ENCODE measurements around the gene NCKAP5.
A peak's percentile ranks its signal among the peaks of the same experiment; 100 is the strongest.

The NCKAP5 gene

GRCh38 chr2:133266926-133267590, 301.2 kb downstream of the NCKAP5 start:
- Histone ChIP-seq H4K12ac (ENCODE audit: low read depth, low read length) (no peak overlapping the region), H3K79me2 (ENCODE audit: control insufficient read depth, insufficient read depth, low read length, poor library complexity) (no peaks in the 10 kb centered on the region), H3K27me3 (ENCODE audit: insufficient read depth, low read length) (no peaks in the 10 kb centered on the region), H3K9ac (ENCODE audit: low read length) (no peak overlapping the region), H2BK120ac (ENCODE audit: insufficient read depth, low read length, poor library complexity) (no peak overlapping the region), H3K18ac (ENCODE audit: low read length) (no peak overlapping the region), H2BK5ac (ENCODE audit: low read depth, low read length, poor library complexity) (no peak overlapping the region), H2AK5ac (ENCODE audit: low read length) (no peak overlapping the region), H2AFZ (ENCODE audit: insufficient read depth, low read length, poor library complexity) (no peak overlapping the region), H3K27ac (ENCODE audit: low read depth, low read length) (no peak overlapping the region), H3K23ac (ENCODE audit: low read length) (no peak overlapping the region), H3K36me3 (ENCODE audit: control insufficient read depth in 1 of 2, insufficient read depth in 2 of 2, low read length in 2 of 2) (no peaks in the 10 kb centered on the region), H3K4me2 (ENCODE audit: low read length) (peak overlapping the region; percentile 80), H3K14ac (ENCODE audit: low read length) (no peak overlapping the region), H3K4me3 (ENCODE audit: low read depth, low read length) (no peak overlapping the region), H3K4ac (ENCODE audit: low read depth, low read length) (no peak overlapping the region), H3K9me3 (ENCODE audit: insufficient read depth, low read depth, low read length) (peaks cover 2% of the 10 kb centered on the region), H4K91ac (ENCODE audit: low read depth, low read length) (no peak overlapping the region), H3K79me1 (ENCODE audit: low read length) (no peaks in the 10 kb centered on the region), H4K8ac (ENCODE audit: low read depth, low read length) (no peak overlapping the region), H3K4me1 (ENCODE audit: control insufficient read depth in 1 of 2, insufficient read depth in 2 of 2, low read length in 2 of 2) (peaks cover 3 to 9% of the 10 kb centered on the region in 2 experiments), H2BK12ac (ENCODE audit: low read length) (no peak overlapping the region)
- no peak for DNase-seq
- WGBS (ENCODE audit: extremely low coverage, insufficient coverage, insufficient read length), result no CpG with 5 or more reads among the region's 17 CpGs

- no CpG with 5 or more reads among the region's 68 CpGs for WGBS (ENCODE audit: extremely low coverage, insufficient coverage, insufficient read length)
Observed at GRCh38 chr2:133266041-133266925, 302.0 kb downstream of the NCKAP5 start.

GRCh38 chr2:133265432-133265949, 302.8 kb downstream of the NCKAP5 start:
- Histone ChIP-seq H3K23ac (ENCODE audit: low read length) (no peak overlapping the region), H3K36me3 (ENCODE audit: control insufficient read depth in 1 of 2, insufficient read depth in 2 of 2, low read length in 2 of 2) (no peaks in the 10 kb centered on the region), H3K9ac (ENCODE audit: low read length) (no peak overlapping the region), H2BK120ac (ENCODE audit: insufficient read depth, low read length, poor library complexity) (no peak overlapping the region), H3K14ac (ENCODE audit: low read length) (no peak overlapping the region), H3K79me1 (ENCODE audit: low read length) (no peaks in the 10 kb centered on the region), H3K4me2 (ENCODE audit: low read length) (peak overlapping the region; percentile 80), H3K18ac (ENCODE audit: low read length) (no peak overlapping the region), H3K9me3 (ENCODE audit: insufficient read depth, low read depth, low read length) (peaks cover 2% of the 10 kb centered on the region), H4K8ac (ENCODE audit: low read depth, low read length) (no peak overlapping the region), H2BK5ac (ENCODE audit: low read depth, low read length, poor library complexity) (no peak overlapping the region), H3K4me3 (ENCODE audit: low read depth, low read length) (no peak overlapping the region), H3K27ac (ENCODE audit: low read depth, low read length) (no peak overlapping the region), H3K4ac (ENCODE audit: low read depth, low read length) (no peak overlapping the region), H3K79me2 (ENCODE audit: control insufficient read depth, insufficient read depth, low read length, poor library complexity) (no peaks in the 10 kb centered on the region), H2AK5ac (ENCODE audit: low read length) (no peak overlapping the region), H3K27me3 (ENCODE audit: insufficient read depth, low read length) (no peaks in the 10 kb centered on the region), H4K91ac (ENCODE audit: low read depth, low read length) (no peak overlapping the region), H4K12ac (ENCODE audit: low read depth, low read length) (no peak overlapping the region), H2AFZ (ENCODE audit: insufficient read depth, low read length, poor library complexity) (no peak overlapping the region), H3K4me1 (ENCODE audit: control insufficient read depth in 1 of 2, insufficient read depth in 2 of 2, low read length in 2 of 2) (peaks cover 3 to 9% of the 10 kb centered on the region in 2 experiments), H2BK12ac (ENCODE audit: low read length) (no peak overlapping the region)
- no peak for DNase-seq
- no CpG with 5 or more reads among the region's 19 CpGs for WGBS (ENCODE audit: extremely low coverage, insufficient coverage, insufficient read length)

More at GRCh38 chr2:133266041-133266925, 302.0 kb downstream of the NCKAP5 start:
- peak overlapping the region; percentile 62 for H2AFZ ChIP-seq (ENCODE audit: insufficient read depth, low read length, poor library complexity)
- H4K12ac ChIP-seq (ENCODE audit: low read depth, low read length), result peak overlapping the region; percentile 36
- no peak overlapping the region for H2BK12ac ChIP-seq (ENCODE audit: low read length)
- H3K14ac ChIP-seq (ENCODE audit: low read length), result no peak overlapping the region
- H3K4ac ChIP-seq (ENCODE audit: low read depth, low read length), result no peak overlapping the region
- DNase-seq, result no peak
- no peak overlapping the region for H2BK120ac ChIP-seq (ENCODE audit: insufficient read depth, low read length, poor library complexity)
- H3K36me3 ChIP-seq (ENCODE audit: control insufficient read depth in 1 of 2, insufficient read depth in 2 of 2, low read length in 2 of 2), result no peaks in the 10 kb centered on the region
- H4K91ac ChIP-seq (ENCODE audit: low read depth, low read length), result no peak overlapping the region
- H3K9ac ChIP-seq (ENCODE audit: low read length), result no peak overlapping the region
- H3K4me1 ChIP-seq (ENCODE audit: control insufficient read depth in 1 of 2, insufficient read depth in 2 of 2, low read length in 2 of 2), result peaks cover 3 to 9% of the 10 kb centered on the region in 2 experiments
- H3K79me2 ChIP-seq (ENCODE audit: control insufficient read depth, insufficient read depth, low read length, poor library complexity), result no peaks in the 10 kb centered on the region
- H3K9me3 ChIP-seq (ENCODE audit: insufficient read depth, low read depth, low read length), result peaks cover 2% of the 10 kb centered on the region
- H2BK5ac ChIP-seq (ENCODE audit: low read depth, low read length, poor library complexity), result no peak overlapping the region
- no peaks in the 10 kb centered on the region for H3K27me3 ChIP-seq (ENCODE audit: insufficient read depth, low read length)
- H3K23ac ChIP-seq (ENCODE audit: low read length), result no peak overlapping the region
- peak overlapping the region; percentile 80 for H3K4me2 ChIP-seq (ENCODE audit: low read length)
- no peak overlapping the region for H3K27ac ChIP-seq (ENCODE audit: low read depth, low read length)
- H2AK5ac ChIP-seq (ENCODE audit: low read length), result no peak overlapping the region
- H3K79me1 ChIP-seq (ENCODE audit: low read length), result no peaks in the 10 kb centered on the region
- no peak overlapping the region for H3K18ac ChIP-seq (ENCODE audit: low read length)
- H3K4me3 ChIP-seq (ENCODE audit: low read depth, low read length), result peak overlapping the region; percentile 68
- H4K8ac ChIP-seq (ENCODE audit: low read depth, low read length), result no peak overlapping the region

- Histone ChIP-seq H2AK5ac (ENCODE audit: low read length) (no peak overlapping the region), H3K79me1 (ENCODE audit: low read length) (no peaks in the 10 kb centered on the region), H2AFZ (ENCODE audit: insufficient read depth, low read length, poor library complexity) (no peak overlapping the region), H3K4me1 (ENCODE audit: control insufficient read depth in 1 of 2, insufficient read depth in 2 of 2, low read length in 2 of 2) (peaks cover 3 to 9% of the 10 kb centered on the region in 2 experiments), H3K27ac (ENCODE audit: low read depth, low read length) (no peak overlapping the region), H3K4me3 (ENCODE audit: low read depth, low read length) (no peak overlapping the region), H3K14ac (ENCODE audit: low read length) (no peak overlapping the region), H2BK12ac (ENCODE audit: low read length) (no peak overlapping the region), H2BK120ac (ENCODE audit: insufficient read depth, low read length, poor library complexity) (no peak overlapping the region), H3K9me3 (ENCODE audit: insufficient read depth, low read depth, low read length) (peaks cover 2% of the 10 kb centered on the region), H3K27me3 (ENCODE audit: insufficient read depth, low read length) (no peaks in the 10 kb centered on the region), H3K4ac (ENCODE audit: low read depth, low read length) (no peak overlapping the region), H3K9ac (ENCODE audit: low read length) (no peak overlapping the region), H3K18ac (ENCODE audit: low read length) (no peak overlapping the region), H3K36me3 (ENCODE audit: control insufficient read depth in 1 of 2, insufficient read depth in 2 of 2, low read length in 2 of 2) (no peaks in the 10 kb centered on the region), H3K23ac (ENCODE audit: low read length) (no peak overlapping the region), H4K91ac (ENCODE audit: low read depth, low read length) (no peak overlapping the region), H3K79me2 (ENCODE audit: control insufficient read depth, insufficient read depth, low read length, poor library complexity) (no peaks in the 10 kb centered on the region), H2BK5ac (ENCODE audit: low read depth, low read length, poor library complexity) (no peak overlapping the region), H3K4me2 (ENCODE audit: low read length) (no peak overlapping the region), H4K12ac (ENCODE audit: low read depth, low read length) (no peak overlapping the region), H4K8ac (ENCODE audit: low read depth, low read length) (no peak overlapping the region)
- DNase-seq, result no peak
- no CpG with 5 or more reads among the region's 7 CpGs for WGBS (ENCODE audit: extremely low coverage, insufficient coverage, insufficient read length)
Observed at GRCh38 chr2:133264989-133265401, 303.3 kb downstream of the NCKAP5 start.
